GM18502 (cell line): ENCODE measurements around the gene KCNA10.

ENCODE experiments used
- ATAC-seq: cut with Tn5 transposase; IDR thresholded peaks from one replicate; pipeline ENCODE4 v1.9.1; 2021; ENCODE audit warnings: mild to moderate bottlenecking; ENCODE audit not compliant: unreplicated experiment, poor library complexity

KCNA10 gene

DNA sequence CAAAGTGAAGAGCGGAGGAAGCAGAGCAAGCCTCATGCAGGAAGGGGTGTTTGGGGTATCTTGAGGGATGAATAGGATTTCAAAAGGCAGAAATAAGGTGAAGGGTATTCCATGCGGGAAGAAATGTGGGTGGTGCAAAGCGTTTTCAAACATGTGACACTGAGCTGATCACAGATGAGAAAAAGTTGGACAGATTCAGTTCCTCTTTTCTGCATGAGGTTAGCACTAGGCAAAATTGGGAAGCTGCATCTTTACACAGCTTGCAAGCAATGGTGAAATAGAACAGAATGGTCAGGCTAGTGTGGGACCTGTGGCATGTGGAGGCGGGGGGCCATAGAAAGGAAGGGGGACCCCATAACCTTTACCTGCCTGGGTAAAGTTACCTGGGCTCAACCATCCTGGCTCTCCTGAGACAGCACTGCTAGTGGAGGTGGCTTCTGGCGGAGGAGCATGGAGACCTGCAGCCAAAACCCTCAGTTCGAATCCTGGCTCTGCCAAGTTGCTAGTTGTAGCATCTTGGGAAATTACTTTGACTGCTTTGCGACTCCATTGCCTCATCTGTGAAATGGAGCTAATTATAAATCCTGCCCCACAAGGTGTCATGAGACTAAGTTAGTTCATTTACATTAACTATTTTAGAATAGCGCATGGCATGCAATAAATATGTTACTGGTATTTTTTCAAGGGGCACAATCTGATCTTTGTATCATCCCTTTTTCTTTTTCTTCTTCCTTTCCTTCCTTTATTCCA is 16.4 kb downstream of the KCNA10 start:
- ATAC-seq, result no peak

DNA sequence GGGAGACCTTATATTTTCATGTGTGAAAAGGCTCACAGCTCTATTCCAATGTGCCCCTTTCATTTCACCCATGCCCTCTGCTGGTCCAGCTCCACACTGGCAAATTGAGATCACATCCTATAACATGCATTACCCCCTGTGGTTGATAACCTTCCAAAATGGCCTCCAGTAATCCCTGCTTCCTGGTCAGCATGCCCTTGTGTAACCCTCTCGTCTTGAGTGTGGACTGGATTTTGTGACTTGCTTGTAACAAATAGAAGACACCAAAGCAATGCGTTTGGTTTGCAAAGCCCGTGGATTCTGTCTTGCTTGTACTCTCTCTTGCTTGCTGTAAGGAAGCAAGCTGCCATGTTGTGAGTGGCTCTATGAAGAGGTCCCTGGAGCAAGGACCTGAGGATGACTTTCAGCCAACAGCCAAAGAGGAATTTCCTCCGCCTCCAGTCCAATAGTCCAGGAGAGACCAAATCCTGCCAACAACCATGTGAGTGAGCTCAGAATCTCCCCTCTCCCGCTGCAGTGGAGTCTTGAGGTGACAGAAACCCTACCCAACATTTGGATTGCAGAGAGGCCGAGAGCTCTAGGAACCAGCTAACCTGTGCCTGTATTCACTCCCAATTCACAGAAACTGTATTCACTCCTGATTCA is 17.4 kb downstream of the KCNA10 start:
- no peak for ATAC-seq

DNA sequence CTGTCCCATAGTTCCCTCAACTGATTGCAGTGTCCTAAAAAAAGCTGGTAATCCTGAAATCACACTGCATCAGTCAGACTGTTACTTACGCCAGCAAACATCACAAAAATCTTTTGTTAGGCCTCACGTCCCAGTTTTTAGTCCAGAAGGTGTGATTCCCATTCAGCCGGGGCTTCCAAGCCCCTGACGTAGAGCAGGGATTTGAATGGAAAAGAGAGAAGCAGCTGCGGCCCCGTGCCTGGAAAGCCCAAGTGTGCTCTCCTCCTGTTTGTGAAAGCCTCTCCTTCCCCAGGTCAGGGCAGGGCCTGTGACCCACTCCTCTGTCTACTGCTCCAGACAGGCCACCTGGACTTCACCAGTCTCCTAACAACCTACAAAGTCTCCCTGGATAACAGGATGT is 20.7 kb downstream of the KCNA10 start:
- no peak for ATAC-seq

DNA sequence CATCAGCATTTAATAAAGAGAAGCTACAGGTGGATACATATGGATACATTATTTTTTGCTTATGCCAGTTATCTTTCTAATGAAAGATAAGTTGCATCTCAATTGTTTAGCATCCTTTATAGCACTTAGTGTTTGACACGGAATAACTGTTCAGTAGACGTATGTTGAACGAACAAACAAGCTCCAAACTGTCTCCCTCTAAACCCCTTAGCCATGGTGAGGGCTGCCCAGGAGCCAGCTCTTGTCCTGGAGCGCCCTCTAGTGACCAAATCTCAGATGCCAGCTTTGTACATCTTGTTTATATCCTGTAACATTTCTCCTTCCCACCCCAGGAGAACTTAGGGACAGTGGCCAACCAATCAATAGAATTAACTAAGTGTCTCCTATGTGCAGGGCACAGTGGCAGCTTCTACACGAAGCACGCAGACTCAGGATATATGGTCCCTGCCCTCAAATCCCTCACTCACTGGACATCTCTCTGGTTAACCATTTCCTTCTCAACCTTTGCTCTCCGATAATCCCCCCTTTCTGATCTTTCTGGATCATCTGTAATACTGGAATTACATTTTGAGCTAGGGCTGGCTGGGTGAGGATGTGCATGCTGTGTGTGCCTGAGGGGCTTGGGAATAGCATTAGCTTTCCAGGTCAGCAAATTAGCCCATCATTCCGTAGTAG is 22.9 kb downstream of the KCNA10 start:
- peak; percentile 56 for ATAC-seq

DNA sequence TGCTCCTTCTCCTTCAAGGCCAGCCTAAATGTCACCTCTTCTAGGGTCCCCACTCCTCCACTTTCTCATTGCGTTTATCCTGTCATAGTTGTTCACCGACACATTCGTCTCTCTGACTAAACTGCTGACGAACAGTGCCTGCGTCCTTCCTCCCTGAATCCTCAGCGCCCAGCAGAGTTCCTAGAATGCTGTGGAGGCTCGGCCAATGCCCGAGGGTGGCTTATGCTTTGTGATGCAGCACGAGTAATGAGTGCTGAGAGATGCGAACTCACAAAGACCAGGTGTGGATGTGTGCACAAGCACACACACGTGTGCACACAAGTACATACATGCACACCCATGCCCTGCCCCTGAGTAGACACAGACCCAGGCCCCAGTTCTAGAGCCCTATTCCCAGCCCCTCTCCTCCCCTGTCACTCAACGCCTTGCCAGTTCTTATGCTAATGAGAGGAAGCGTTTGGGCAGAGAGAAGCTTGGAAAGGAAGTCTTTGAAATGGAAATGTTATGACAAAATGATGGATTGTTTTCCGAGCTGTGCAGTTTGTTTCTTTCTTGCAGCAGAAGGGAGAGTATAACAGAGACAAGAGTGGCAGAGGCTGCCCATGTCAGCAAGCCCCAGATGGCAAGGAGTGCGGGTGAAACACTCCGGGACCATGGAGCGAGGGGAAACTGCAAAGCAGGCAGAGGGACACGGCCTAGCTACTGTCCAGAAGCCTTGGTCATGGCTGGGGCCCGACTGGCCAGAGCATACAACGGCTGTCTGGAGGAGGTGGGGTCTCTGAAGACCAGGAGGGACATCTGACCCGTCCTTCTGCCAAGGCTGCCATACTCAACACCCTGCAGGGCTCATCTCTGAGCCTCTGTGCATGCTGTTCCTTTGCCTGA is 24.2 kb downstream of the KCNA10 start:
- no peak for ATAC-seq

DNA sequence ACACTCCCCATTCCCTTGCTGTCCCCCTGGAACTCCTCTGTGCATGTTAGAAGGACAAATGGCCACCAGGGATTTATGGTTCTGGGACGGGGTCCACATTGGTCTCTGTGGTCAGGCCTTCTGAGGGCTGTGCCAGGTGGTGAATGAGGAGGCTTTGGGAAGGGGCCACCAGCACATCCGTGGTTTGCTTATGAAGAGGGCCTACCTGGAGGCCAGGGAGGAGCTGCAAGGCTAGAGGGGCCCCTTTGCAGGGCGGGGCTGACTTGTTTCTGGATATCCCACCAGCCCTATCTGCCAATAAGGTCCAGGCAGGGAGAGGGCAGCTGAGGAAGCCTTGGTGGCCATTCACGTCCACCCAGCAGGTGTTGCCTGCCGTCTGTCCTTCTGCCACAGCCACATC is 24.9 kb downstream of the KCNA10 start:
- ATAC-seq, result no peak

DNA sequence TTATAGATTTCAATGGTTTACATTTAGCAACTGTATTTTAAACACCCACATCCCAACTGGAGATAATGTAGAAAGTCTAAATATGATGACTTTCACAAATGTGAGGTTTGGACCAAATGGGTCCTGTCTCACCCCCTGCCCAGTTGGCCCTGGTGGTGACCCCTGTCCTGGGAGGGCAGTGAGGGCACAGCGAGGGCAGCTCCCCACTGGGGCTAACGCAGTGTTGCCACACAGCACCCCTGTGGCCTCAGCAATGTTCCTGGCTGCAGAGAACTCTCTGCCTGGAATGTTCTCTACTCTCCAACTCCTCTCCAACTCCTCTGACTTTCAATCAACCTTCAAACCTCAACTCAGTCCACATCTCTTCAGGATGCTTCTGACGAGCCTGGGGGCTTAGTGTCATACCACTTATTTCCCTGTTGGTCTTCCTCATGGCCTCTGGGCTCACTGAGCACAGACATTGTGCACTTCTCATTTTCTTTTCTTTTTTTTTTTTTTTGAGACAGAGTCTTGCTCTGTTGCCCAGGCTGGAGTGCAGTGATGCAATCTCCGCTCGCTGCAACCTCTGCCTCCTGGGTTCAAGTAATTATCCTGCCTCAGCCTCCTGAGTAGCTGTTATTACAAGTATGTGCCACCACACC is 25.8 kb downstream of the KCNA10 start:
- ATAC-seq, result no peak

DNA sequence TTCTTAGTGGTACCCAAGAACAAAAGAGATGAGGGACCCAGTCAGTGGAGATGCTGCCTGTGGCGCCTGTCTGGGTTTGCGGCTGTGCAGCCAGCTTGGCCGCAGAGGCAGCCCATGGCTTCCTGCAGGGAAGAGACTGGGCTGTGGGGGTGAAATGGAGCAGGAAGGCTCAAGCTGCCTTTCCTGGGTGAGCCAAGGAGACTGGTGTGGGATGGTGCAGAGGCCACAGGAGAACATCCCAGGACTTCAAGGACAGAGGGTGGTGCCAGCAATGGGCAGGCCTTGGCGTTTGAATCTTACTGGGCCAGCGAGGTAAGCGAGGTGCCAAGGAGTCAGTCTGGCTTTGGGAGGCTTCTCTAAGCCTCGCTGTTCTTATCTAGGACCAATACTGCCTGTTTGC is 26.4 kb downstream of the KCNA10 start:
- ATAC-seq, result no peak

DNA sequence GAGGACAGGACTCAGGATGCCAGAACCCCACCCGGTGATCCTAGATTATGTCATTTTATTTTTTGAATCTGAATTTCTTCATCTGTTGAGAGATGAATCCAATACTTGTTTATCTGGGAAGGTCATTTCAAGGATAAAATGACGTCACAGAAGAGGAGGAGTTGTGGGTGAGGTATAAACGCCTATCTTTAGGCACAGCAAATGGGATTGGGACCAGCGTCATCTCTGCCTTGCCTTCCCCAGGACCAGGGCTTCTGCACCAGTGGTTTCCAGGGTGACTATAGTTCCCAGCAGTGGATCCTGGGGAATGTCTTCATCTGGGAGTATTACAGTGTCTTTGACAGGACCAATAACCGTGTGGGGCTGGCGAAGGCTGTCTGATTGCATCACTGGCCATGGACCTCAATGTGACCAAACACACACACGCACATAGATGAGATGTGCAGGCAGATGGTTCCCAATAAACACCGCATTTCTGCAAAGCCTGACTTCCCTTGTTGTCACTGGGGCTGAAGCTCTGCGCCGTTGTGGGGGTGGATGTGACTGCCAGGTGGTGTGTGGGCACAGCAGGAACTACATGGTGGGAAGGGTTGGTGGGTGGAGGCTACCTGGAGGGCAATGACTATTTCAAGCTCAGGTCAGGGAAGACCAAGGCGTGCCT is 28.1 kb downstream of the KCNA10 start:
- ATAC-seq, result no peak

DNA sequence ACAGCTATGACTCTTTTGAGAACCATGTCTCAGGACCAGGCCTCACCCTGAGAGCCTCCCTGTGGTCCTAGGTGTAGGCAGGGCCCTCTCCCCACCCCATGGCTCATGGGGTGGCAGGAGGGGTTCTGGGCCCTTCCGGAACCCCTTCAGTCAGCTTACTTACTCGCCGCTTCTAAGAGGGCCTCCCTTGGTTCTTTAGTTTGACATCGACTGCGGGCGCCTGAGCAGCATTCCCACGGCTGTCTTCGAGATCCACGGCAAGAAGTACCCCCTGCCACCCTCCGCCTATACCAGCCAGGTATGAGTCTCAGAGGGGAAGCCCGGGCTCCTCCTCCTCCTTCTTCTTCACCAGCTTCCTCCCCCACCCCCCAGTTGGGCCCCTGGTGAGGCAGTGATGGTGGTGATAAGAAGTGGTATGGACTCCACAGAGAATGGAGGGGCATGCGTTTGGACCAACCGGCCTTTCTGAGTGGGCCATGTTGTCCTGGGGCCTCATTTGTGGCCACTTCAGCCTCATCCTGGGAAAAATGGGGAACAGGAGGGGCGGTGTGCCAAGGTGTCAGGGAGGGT is 28.9 kb downstream of the KCNA10 start:
- ATAC-seq, result no peak

DNA sequence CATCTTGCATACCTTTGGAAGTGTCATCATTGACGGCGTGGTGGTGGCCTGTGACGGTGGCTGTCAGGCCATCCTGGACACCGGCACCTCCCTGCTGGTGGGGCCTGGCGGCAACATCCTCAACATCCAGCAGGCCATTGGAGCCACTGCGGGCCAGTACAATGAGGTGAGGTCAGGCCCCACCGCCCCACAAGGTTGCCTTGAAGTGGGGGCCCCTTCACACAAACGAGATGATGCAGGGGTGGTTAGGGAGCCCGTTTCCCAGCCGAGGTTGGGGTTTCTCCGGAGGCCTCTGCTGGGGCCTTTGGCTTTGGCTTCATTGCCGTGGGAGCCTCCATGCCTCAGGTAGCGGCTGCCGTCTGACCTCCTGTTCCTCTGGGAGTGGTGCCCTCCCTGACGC is 29.6 kb downstream of the KCNA10 start:
- ATAC-seq, result no peak

DNA sequence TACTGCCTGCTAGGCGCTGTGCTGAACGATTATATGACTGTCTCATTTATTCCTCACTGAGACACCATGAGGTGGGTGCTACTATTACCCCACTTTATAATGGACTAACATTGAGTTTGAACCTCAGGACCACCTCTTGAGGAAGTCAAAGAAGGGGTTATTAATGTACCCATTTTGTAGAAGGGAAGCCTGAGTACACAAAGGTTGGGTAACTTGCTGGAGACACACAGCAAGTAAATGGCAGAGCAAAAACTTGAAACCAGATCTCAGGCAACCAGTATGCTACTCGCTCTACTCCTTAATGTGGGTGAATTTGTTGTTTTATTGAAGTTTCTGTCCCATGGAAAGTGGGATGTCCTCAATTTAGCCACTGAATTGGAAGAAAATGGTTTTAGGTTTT is 30.1 kb downstream of the KCNA10 start:
- ATAC-seq, result no peak

DNA sequence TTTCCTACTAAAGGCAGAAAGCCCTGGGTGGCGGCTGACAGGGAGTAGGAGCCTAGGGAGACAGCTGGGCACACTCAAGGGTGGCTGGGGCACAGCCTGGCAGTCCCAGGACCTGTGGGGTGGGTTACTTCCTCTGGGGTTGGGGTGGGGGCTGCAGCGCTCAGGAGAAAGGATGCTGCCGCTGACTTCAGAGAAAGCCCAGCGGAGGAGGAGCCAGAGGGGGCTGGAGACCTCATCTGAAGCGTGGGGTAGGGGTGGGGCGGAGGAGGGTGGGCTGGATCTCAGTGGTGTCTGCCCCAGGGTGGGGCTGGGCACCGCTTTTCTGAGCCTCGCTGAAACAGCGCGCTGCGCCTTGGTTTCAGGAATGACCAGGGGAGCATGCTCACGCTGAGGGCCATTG is 30.8 kb downstream of the KCNA10 start:
- ATAC-seq, result no peak

DNA sequence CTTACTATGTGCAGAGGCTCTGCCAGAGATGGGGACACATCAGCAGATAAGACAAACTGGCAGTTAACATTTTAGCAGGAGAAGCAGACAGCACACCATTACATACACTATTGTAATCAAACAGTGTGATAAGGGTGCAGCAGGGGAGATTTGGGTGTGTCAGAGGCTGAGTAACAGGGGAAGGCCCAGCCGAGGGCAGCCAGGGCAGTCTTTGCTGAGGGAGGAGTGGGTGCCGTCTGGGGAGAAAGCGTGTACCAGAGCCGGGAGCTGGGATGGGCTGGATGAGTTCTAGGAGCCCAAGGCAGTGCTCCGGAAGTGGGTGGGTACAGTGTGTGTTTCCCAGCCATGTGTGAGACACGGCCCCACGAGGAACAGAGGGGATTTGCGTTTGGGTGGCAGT is 31.2 kb downstream of the KCNA10 start:
- ATAC-seq, result no peak

DNA sequence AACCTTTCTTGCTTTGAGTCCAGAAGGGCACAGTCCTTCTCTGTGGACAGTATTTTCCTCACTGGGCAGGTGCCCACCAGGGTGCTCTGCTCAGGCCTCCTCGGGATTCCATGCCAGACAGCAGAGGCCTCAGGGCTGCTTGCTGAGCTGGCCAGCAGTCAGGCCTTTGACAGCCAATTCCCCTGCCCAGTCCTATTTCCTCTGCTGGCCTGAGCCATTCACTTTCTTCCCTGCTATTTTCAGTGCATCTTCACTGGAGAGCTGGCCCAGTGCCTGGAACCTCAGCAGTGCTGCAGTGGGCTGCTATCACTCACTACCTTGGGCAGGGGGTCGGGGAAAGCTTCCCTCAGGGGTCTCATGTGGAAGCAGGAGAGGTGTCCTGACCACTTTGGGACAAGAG is 33.2 kb downstream of the KCNA10 start:
- no peak for ATAC-seq

DNA sequence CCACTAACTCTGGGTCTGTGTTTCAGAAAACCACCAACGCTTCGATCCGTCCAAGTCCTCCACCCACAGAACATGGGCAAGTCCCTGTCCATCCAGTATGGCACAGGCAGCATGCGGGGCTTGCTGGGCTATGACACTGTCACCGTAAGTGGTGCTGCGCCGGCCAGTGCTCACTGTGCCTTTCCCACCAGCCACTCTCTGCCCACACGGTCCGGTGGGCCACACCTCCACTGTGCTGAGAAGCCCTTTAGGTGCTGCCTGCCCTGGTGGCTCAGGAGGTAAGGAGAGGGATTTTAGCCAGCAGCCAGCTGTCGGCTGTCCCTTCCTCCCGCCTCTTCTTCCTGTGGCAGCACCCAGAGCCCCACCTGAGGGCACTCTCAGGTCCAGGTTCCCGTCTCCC is 34.2 kb downstream of the KCNA10 start:
- ATAC-seq, result no peak

DNA sequence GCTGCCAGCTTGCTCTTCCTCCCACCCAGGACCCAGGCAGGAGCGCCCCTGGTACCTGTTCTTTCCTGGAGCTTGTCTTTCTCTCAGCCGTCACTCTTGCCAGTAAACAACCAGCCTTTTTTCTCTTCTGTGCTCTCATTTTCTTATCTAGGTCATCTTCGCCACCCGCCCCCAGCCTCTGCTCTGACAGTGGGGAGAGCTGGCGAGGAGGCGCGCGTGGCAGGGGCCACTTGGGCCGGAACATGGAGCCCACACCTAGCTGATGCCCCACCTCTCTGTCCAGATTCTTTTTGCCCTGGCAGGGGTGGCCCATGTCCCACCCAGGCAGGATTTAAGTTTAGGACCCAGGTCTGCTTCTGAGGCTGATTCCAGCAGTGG is 35.7 kb downstream of the KCNA10 start:
- no peak for ATAC-seq

DNA sequence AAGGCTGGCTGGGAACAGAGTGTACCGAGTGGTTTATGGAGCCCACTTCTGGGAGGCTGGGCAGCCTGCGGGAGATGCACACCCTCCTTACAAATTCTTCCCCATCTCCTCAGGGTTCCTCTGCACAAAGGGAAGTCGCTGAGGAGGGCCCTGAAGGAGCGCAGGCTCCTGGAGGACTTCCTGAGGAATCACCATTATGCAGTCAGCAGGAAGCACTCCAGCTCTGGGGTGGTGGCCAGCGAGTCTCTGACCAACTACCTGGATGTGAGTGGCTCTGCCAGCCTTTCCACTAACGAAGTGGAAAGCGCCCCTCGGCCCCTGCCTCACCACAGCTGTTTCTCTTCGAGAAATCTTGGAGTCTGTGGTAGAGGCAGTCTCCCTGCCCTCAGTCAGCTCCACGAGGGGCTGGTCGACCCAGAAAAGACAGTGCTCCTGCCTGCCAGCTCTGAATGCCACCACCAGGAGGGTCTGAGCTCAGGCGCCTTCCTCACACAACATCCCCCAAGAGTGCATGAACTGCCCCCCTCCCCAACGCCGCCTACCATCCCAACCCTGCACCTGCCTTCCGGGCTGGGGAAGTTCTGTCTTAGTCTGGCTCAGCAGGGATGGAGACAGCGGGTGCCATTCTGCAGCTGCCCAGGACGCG is 36.2 kb downstream of the KCNA10 start:
- no peak for ATAC-seq
